Parietal lobe (tissue), 1 donor: ENCODE measurements around the gene BBIP1. TPM values are rescaled to one million over a fixed set of nuclear protein-coding genes. Genes with fewer than 3 reads are reported as not detected.

Experiments
- total RNA-seq: library from RNA; depleted of rRNA; stranded (reverse); fragments of >200 nt; gene quantifications from one replicate; pipeline ENCODE4 v1.2.3, GENCODE V29; 2014

The BBIP1 gene
- total RNA-seq: 77.6 TPM

DNA sequence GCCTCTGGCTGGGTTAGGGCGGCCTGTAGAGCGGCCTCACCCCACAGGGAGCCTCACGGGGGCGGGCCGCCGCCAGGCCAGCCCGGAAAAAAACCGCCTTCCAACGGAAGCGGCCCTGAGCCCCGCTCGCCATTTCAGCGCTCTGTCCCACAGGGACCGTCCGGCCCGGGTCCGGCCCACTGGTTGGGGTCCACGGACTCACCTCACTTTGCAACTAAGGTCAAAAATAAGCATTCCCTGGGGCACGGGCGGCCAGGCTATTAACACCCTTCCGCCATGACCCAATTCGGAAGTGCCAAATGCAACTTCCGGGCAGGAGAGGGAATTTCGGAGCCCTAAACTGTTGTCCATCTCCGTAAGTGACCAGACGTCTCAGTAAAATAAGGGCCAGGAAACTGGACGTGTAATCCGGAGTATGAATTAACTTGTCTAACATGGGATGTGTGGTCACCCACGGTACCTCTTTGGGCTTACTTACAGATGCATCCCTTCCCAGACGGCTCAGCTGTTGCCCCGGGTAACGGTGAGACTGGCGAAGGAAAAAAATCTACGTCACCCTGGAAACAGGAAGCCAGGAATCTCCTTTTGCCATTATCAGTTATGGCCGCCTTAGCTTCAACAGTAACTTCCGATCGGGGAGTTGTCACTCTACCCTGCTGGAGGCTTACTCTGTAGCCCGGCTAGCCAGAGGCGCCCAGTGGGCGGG lies at the start of gene BBIP1:
BBIP1 (minus strand) TSS at position 538 of the 706 bp plus-strand sequence. CDS start 1,023 bp downstream, outside the sequence.

GRCh38 chr10:110919349-110919931 lies 460 bp upstream of the BBIP1 start, which contains the start of gene SHOC2:
Gene SHOC2, plus strand, starts transcription at chr10:110919604. Its CDS starts 44,755 bp downstream, at chr10:110964359.

GRCh38 chr10:110871298-110872084 lies 47.5 kb downstream of the BBIP1 start, which contains the start of gene PDCD4:
Gene PDCD4, plus strand, starts transcription at chr10:110871928. Its CDS starts 4,100 bp downstream, at chr10:110876028.

Other genes with a start within 250 kb of the BBIP1 start
- gene PDCD4, start 47.3 kb downstream of the BBIP1 start, total RNA-seq: 52.3 TPM
- 115 TPM for gene SHOC2, start 424 bp upstream of the BBIP1 start, total RNA-seq
- gene ADRA2A, start 157.8 kb upstream of the BBIP1 start, total RNA-seq: 34.7 TPM